Mesothelial cell of epicardium (in vitro differentiated cells): Measurements from ENCODE around the gene MEGF11. TPM values are rescaled to one million over a fixed set of nuclear protein-coding genes. Genes with fewer than 3 reads are reported as not detected.

ENCODE experiments used
- DNase-seq, 2 experiments: peaks; one replicate each; pipeline ENCODE4 v3.0.0; 2021; ENCODE audit warnings: low spot score in 2 of 2; ENCODE audit not compliant: unreplicated experiment in 2 of 2
- H3K27ac Mint-ChIP-seq: 2 replicates; pipeline ENCODE4 v1.8.0; 2021; ENCODE audit warnings: mixed read lengths
- H3K27me3 Mint-ChIP-seq: 2 replicates; pipeline ENCODE4 v1.8.0; 2021; ENCODE audit warnings: low read depth, mixed read lengths
- H3K36me3 Mint-ChIP-seq: 2 replicates; pipeline ENCODE4 v1.8.0; 2021; ENCODE audit warnings: mixed read lengths
- H3K4me1 Mint-ChIP-seq: 2 replicates; pipeline ENCODE4 v1.8.0; 2021; ENCODE audit warnings: mixed read lengths
- H3K4me3 Mint-ChIP-seq: 2 replicates; pipeline ENCODE4 v1.8.0; 2021; ENCODE audit warnings: mild to moderate bottlenecking, moderate library complexity, mixed read lengths
- H3K9me3 Mint-ChIP-seq: 2 replicates; pipeline ENCODE4 v1.8.0; 2021; ENCODE audit warnings: mixed read lengths
- total RNA-seq: library from RNA; stranded (reverse); gene quantifications from 3 replicates; pipeline ENCODE4 v1.2.1, GENCODE V29; 2021
- TF ChIP-seq, protein P1 (sequence below): fragments of 200-600 bp; sonication (generic); IDR thresholded peaks from one replicate; pipeline ENCODE4 v1.5.0; 2021; ENCODE audit warnings: antibody characterized with exemption; ENCODE audit not compliant: unreplicated experiment

Gene MEGF11
- total RNA-seq, 1 donor from 2014 or later: 3.7 TPM

- Mint-ChIP-seq H3K4me3 (no peak overlapping the region), H3K4me1 (peaks cover 7% of the 10 kb centered on the region), H3K27ac (no peak overlapping the region), H3K36me3 (no peaks in the 10 kb centered on the region), H3K27me3 (no peaks in the 10 kb centered on the region), H3K9me3 (no peaks in the 10 kb centered on the region)
- no peak for DNase-seq
- TF ChIP-seq, protein P1, sequence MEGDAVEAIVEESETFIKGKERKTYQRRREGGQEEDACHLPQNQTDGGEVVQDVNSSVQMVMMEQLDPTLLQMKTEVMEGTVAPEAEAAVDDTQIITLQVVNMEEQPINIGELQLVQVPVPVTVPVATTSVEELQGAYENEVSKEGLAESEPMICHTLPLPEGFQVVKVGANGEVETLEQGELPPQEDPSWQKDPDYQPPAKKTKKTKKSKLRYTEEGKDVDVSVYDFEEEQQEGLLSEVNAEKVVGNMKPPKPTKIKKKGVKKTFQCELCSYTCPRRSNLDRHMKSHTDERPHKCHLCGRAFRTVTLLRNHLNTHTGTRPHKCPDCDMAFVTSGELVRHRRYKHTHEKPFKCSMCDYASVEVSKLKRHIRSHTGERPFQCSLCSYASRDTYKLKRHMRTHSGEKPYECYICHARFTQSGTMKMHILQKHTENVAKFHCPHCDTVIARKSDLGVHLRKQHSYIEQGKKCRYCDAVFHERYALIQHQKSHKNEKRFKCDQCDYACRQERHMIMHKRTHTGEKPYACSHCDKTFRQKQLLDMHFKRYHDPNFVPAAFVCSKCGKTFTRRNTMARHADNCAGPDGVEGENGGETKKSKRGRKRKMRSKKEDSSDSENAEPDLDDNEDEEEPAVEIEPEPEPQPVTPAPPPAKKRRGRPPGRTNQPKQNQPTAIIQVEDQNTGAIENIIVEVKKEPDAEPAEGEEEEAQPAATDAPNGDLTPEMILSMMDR: no peak
These were observed 331.8 kb downstream of the MEGF11 start for GRCh38 chr15:65921780-65922179.

- TF ChIP-seq, protein P1: no peak
- no peaks in the 10 kb centered on the region for H3K36me3 Mint-ChIP-seq
- DNase-seq: no peak
- H3K4me1 Mint-ChIP-seq: peaks cover 10% of the 10 kb centered on the region
- H3K27me3 Mint-ChIP-seq: no peaks in the 10 kb centered on the region
- H3K9me3 Mint-ChIP-seq: no peaks in the 10 kb centered on the region
- H3K27ac Mint-ChIP-seq: no peak overlapping the region
- no peak overlapping the region for H3K4me3 Mint-ChIP-seq
These were observed 332.7 kb downstream of the MEGF11 start for GRCh38 chr15:65920825-65921309.

DNA sequence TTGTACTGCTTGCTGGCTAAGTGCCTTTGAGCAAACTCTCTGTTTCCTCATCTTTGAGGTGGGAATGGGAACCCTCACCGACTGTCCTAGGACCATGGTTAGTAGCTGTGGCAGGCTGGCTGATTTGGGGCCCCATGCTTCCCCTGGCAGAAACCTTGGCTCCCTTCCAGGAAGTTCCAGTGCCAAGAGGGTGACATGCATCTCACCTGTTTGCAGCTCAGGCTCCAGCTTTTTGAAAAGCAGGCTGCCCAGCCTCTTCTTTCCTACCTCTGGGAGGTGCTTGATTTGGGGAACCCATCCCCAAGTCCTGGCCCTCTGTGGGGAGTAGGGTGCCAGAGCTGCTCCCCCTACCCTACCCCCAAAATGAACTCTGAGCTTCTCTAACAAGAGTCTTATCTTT, 333.4 kb downstream of the MEGF11 start:
- no peak overlapping the region for H3K4me3 Mint-ChIP-seq
- H3K27ac Mint-ChIP-seq: no peak overlapping the region
- no peaks in the 10 kb centered on the region for H3K27me3 Mint-ChIP-seq
- DNase-seq: no peak
- no peaks in the 10 kb centered on the region for H3K36me3 Mint-ChIP-seq
- TF ChIP-seq, protein P1: no peak
- H3K4me1 Mint-ChIP-seq: peaks cover 10% of the 10 kb centered on the region
- no peaks in the 10 kb centered on the region for H3K9me3 Mint-ChIP-seq

DNA sequence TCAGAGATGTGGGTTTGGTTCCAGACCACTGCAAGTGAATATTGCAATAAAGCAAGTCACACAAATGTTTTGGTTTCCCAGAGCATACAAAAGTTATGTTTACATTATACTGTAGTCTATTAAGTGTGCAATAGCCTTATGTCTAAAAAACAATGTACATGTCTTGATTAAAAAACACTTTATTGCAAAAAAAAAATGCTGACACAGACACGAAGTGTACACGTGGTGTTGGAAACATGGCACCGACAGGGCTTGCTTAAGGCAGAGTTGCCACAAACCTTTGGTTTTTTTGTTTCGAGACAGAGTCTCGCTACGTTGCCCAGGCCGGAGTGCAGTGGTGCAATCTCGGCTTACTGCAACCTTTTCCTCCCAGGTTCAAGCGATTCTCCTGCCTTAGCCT, 334.2 kb downstream of the MEGF11 start:
- no peak for DNase-seq
- H3K9me3 Mint-ChIP-seq: no peaks in the 10 kb centered on the region
- no peak overlapping the region for H3K4me3 Mint-ChIP-seq
- TF ChIP-seq, protein P1: no peak
- H3K27ac Mint-ChIP-seq: no peak overlapping the region
- H3K4me1 Mint-ChIP-seq: peaks cover 10% of the 10 kb centered on the region
- H3K36me3 Mint-ChIP-seq: no peaks in the 10 kb centered on the region
- H3K27me3 Mint-ChIP-seq: no peaks in the 10 kb centered on the region

DNA sequence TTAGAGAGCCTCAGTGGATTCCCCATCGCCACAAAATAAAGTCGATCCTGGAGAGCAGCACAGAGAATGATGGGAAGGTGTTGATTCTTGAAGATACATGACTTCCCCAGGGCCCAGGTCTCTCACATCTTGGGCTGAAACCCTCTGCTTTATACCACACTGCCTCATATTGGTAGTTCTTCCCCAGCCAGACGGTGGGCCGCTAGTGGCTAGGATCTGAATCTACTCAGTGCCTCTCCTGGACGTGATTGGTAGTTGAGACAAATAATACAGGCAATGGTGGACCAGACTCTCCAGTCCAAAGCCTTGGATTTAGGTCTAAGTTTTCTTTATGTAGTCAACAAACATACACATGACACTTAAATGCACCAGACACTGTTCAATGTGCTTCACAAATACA, 334.6 kb downstream of the MEGF11 start:
- H3K36me3 Mint-ChIP-seq: no peaks in the 10 kb centered on the region
- DNase-seq: no peak
- H3K4me1 Mint-ChIP-seq: peaks cover 10% of the 10 kb centered on the region
- H3K9me3 Mint-ChIP-seq: no peaks in the 10 kb centered on the region
- no peak overlapping the region for H3K4me3 Mint-ChIP-seq
- no peaks in the 10 kb centered on the region for H3K27me3 Mint-ChIP-seq
- H3K27ac Mint-ChIP-seq: no peak overlapping the region
- TF ChIP-seq, protein P1: no peak

- DNase-seq: no peak
- no peak overlapping the region for H3K27ac Mint-ChIP-seq
- no peak overlapping the region for H3K4me3 Mint-ChIP-seq
- H3K36me3 Mint-ChIP-seq: no peaks in the 10 kb centered on the region
- TF ChIP-seq, protein P1: no peak
- H3K4me1 Mint-ChIP-seq: peaks cover 7% of the 10 kb centered on the region
- no peaks in the 10 kb centered on the region for H3K27me3 Mint-ChIP-seq
- H3K9me3 Mint-ChIP-seq: no peaks in the 10 kb centered on the region
These were observed 335.1 kb downstream of the MEGF11 start for GRCh38 chr15:65918357-65918920.
